ENCODE measurements around the gene TBX4. TPM values are rescaled to one million over a fixed set of nuclear protein-coding genes. Genes with fewer than 3 reads are reported as not detected.

The TBX4 gene
- total RNA-seq, 2 donors from 2014 or later = not detected

DNA sequence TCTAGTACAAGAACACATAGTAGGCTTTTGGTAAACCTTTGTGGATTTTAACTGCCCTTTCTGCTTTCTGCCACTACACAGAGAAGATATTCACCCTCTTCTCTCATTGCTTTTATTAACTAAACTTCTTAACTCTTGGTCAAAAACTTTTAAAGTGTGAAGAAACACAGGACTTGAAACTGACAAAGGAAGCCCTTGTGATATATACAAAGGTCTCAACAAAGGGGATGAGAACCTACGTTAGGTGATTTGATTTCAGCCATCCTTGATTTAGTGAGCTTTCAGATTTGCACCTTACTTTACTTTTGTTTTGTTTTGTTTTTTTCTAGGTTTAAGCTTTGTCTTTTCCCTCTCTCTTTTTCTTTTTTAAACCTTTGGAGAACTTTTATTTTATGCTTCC, 66.9 kb downstream of the TBX4 start:
- Mint-ChIP-seq H3K27ac (no peak overlapping the region), H3K27me3 (ENCODE audit: insufficient read depth) (no peaks in the 10 kb centered on the region), H3K4me3 (no peak overlapping the region), H3K9me3 (no peaks in the 10 kb centered on the region), H3K4me1 (no peaks in the 10 kb centered on the region), H3K36me3 (ENCODE audit: low read depth) (no peaks in the 10 kb centered on the region)
- no peak overlapping the region for H3K9ac ChIP-seq (ENCODE audit: extremely low read depth, low read length, poor library complexity, severe bottlenecking)
- no peaks in the 10 kb centered on the region for H3K36me3 ChIP-seq (ENCODE audit: control insufficient read depth, insufficient read depth, low read length)
- no peak overlapping the region for H3K27ac ChIP-seq (ENCODE audit: low read depth, low read length)
- TF ChIP-seq CTCF (conservative IDR thresholded peaks at IDR 0.05) = no peak
- H3K4me1 ChIP-seq (ENCODE audit: control insufficient read depth, insufficient read depth, low read length) = no peaks in the 10 kb centered on the region
- no peaks in the 10 kb centered on the region for H3K27me3 ChIP-seq (ENCODE audit: control insufficient read depth, insufficient read depth, low read length, poor library complexity, severe bottlenecking)
- H3K4me3 ChIP-seq (ENCODE audit: low read length) = no peak overlapping the region
- no peaks in the 10 kb centered on the region for H3K9me3 ChIP-seq (ENCODE audit: control insufficient read depth, low read length)
- 100% methylated on average over 1 of the region's 1 CpG; no CpG with 5 or more reads in 1 of the 2 experiments for WGBS, 2 experiments (ENCODE audit: insufficient coverage in 1 of 2, insufficient read length in 1 of 2)
- no peak for DNase-seq

DNA sequence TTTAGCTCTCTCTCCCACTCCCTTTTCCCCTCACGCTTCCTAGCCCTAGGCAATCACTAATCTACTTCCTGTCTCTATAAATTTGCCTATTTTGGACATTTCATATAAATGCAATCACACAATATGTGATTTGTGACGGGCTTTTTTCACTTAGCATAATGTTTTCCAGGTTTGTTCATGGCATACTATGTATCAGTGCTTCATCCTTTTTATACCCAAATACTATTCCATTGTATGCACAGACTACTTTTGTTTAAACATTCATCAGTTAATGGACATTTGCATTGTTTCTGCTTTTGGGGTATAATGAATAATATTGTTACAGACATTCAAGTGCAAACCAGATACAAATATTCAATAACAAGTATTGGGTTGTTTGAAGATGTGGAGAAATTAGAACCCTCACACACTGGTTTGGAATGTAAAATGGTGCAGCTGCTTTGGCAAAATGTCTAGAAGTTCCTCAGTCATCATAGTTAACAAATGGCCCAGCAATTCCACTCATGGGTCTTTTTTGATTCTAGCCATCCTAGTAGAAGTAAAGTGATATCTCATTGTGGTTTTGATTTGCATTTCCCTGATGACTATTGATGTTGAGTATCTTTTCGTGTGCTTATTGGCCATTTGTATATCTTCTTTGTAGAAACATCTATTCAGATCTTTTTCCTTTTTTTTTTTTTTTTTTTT, 67.7 kb downstream of the TBX4 start:
- 90 to 92% methylated on average over 2 of the region's 3 CpGs for WGBS, 2 experiments (ENCODE audit: insufficient coverage in 1 of 2, insufficient read length in 1 of 2)

GRCh38 chr17:61520897-61521296, 68.7 kb downstream of the TBX4 start:
- no peaks in the 10 kb centered on the region for H3K9me3 ChIP-seq (ENCODE audit: control insufficient read depth, low read length)
- Mint-ChIP-seq H3K27me3 (ENCODE audit: insufficient read depth) (no peaks in the 10 kb centered on the region), H3K4me1 (no peaks in the 10 kb centered on the region), H3K4me3 (no peak overlapping the region), H3K9me3 (no peaks in the 10 kb centered on the region), H3K27ac (no peak overlapping the region), H3K36me3 (ENCODE audit: low read depth) (no peaks in the 10 kb centered on the region)
- no peak overlapping the region for H3K9ac ChIP-seq (ENCODE audit: extremely low read depth, low read length, poor library complexity, severe bottlenecking)
- no peaks in the 10 kb centered on the region for H3K27me3 ChIP-seq (ENCODE audit: control insufficient read depth, insufficient read depth, low read length, poor library complexity, severe bottlenecking)
- no peaks in the 10 kb centered on the region for H3K36me3 ChIP-seq (ENCODE audit: control insufficient read depth, insufficient read depth, low read length)
- no peak for DNase-seq
- no peak overlapping the region for H3K27ac ChIP-seq (ENCODE audit: low read depth, low read length)
- no peak for TF ChIP-seq CTCF (conservative IDR thresholded peaks at IDR 0.05)
- H3K4me3 ChIP-seq (ENCODE audit: low read length) = no peak overlapping the region
- 92% methylated on average over 2 to 3 of the region's 3 CpGs for WGBS, 2 experiments (ENCODE audit: insufficient coverage in 1 of 2, insufficient read length in 1 of 2)
- H3K4me1 ChIP-seq (ENCODE audit: control insufficient read depth, insufficient read depth, low read length) = no peaks in the 10 kb centered on the region

More for the DNA sequence above, 67.7 kb downstream of the TBX4 start:
- Mint-ChIP-seq H3K4me3 (no peak overlapping the region), H3K27ac (no peak overlapping the region), H3K36me3 (ENCODE audit: low read depth) (no peaks in the 10 kb centered on the region), H3K27me3 (ENCODE audit: insufficient read depth) (no peaks in the 10 kb centered on the region), H3K4me1 (no peaks in the 10 kb centered on the region), H3K9me3 (no peaks in the 10 kb centered on the region)
- DNase-seq = no peak
- no peak overlapping the region for H3K9ac ChIP-seq (ENCODE audit: extremely low read depth, low read length, poor library complexity, severe bottlenecking)
- H3K4me3 ChIP-seq (ENCODE audit: low read length) = no peak overlapping the region
- no peaks in the 10 kb centered on the region for H3K9me3 ChIP-seq (ENCODE audit: control insufficient read depth, low read length)
- TF ChIP-seq CTCF (conservative IDR thresholded peaks at IDR 0.05) = no peak
- H3K27ac ChIP-seq (ENCODE audit: low read depth, low read length) = no peak overlapping the region
- H3K36me3 ChIP-seq (ENCODE audit: control insufficient read depth, insufficient read depth, low read length) = no peaks in the 10 kb centered on the region
- no peaks in the 10 kb centered on the region for H3K4me1 ChIP-seq (ENCODE audit: control insufficient read depth, insufficient read depth, low read length)
- no peaks in the 10 kb centered on the region for H3K27me3 ChIP-seq (ENCODE audit: control insufficient read depth, insufficient read depth, low read length, poor library complexity, severe bottlenecking)

Measured in endodermal cell (in vitro differentiated cells).